ENCODE data around the gene BMI1. TPM values are rescaled to one million over a fixed set of nuclear protein-coding genes. Genes with fewer than 3 reads are reported as not detected.
"Not testable (repeated sequence)": the region's sequence is repeated elsewhere in the genome, so short reads cannot be mapped to it uniquely, and the experiment has no call there.

BMI1 gene
- total RNA-seq: 59.3 and 66.5 TPM in 2 replicates

- Mint-ChIP-seq H3K9me3 (no peaks in the 10 kb centered on the region), H3K27me3 (ENCODE audit: insufficient read depth) (peaks cover 28% of the 10 kb centered on the region), H3K36me3 (ENCODE audit: low read depth) (peaks cover 26% of the 10 kb centered on the region), H3K4me3 (peak within 1 kb of the TSS; percentile 90), H3K4me1 (ENCODE audit: low read depth) (peaks cover 65% of the 10 kb centered on the region), H3K27ac (peak within 1 kb of the TSS; percentile 96)
- intact Hi-C loops (cut with micrococcal nuclease): loop anchor here (1.0 to 5.0 kb wide), 4 partner anchors 73 to 788 kb away; partner anchors contain the start of genes MLLT10 and PIP4K2A
- DNase-seq (ENCODE audit: low spot score): peak; percentile 53
Observed at GRCh38 chr10:22320591-22321155, at the start of gene BMI1. BMI1 (plus strand) TSS chr10:22321099; CDS start chr10:22326450, 5,351 bp downstream.

GRCh38 chr10:22271786-22272185, 49.1 kb upstream of the BMI1 start:
- no peaks in the 10 kb centered on the region for H3K36me3 Mint-ChIP-seq (ENCODE audit: low read depth)
- H3K4me1 Mint-ChIP-seq (ENCODE audit: low read depth): peaks cover 4% of the 10 kb centered on the region
- no peak for DNase-seq (ENCODE audit: low spot score)
- H3K27ac Mint-ChIP-seq: no peak overlapping the region
- no peak overlapping the region for H3K4me3 Mint-ChIP-seq
- no peaks in the 10 kb centered on the region for H3K9me3 Mint-ChIP-seq
- intact Hi-C loops (cut with micrococcal nuclease): no loop called here
- peaks cover 6% of the 10 kb centered on the region for H3K27me3 Mint-ChIP-seq (ENCODE audit: insufficient read depth)

- Mint-ChIP-seq H3K27ac (no peak overlapping the region), H3K4me3 (no peak overlapping the region), H3K9me3 (no peaks in the 10 kb centered on the region), H3K27me3 (ENCODE audit: insufficient read depth) (peaks cover 10% of the 10 kb centered on the region), H3K4me1 (ENCODE audit: low read depth) (no peaks in the 10 kb centered on the region), H3K36me3 (ENCODE audit: low read depth) (no peaks in the 10 kb centered on the region)
- no peak for DNase-seq (ENCODE audit: low spot score)
- intact Hi-C loops (cut with micrococcal nuclease): no loop called here
Observed at GRCh38 chr10:22278441-22278782, 42.5 kb upstream of the BMI1 start.

GRCh38 chr10:22280078-22280477, 40.8 kb upstream of the BMI1 start:
- intact Hi-C loops (cut with micrococcal nuclease): no loop called here
- Mint-ChIP-seq H3K27me3 (ENCODE audit: insufficient read depth) (peaks cover 10% of the 10 kb centered on the region), H3K36me3 (ENCODE audit: low read depth) (no peaks in the 10 kb centered on the region), H3K27ac (no peak overlapping the region), H3K4me1 (ENCODE audit: low read depth) (no peaks in the 10 kb centered on the region), H3K9me3 (no peaks in the 10 kb centered on the region), H3K4me3 (no peak overlapping the region)
- no peak for DNase-seq (ENCODE audit: low spot score)

- Mint-ChIP-seq H3K27ac (no peak overlapping the region), H3K9me3 (no peaks in the 10 kb centered on the region), H3K27me3 (ENCODE audit: insufficient read depth) (peaks cover 7% of the 10 kb centered on the region), H3K4me1 (ENCODE audit: low read depth) (no peaks in the 10 kb centered on the region), H3K36me3 (ENCODE audit: low read depth) (no peaks in the 10 kb centered on the region), H3K4me3 (no peak overlapping the region)
- intact Hi-C loops (cut with micrococcal nuclease): no loop called here
- DNase-seq (ENCODE audit: low spot score): no peak
Observed at GRCh38 chr10:22285130-22285529, 35.8 kb upstream of the BMI1 start.

- no peak for DNase-seq (ENCODE audit: low spot score)
- Mint-ChIP-seq H3K9me3 (no peaks in the 10 kb centered on the region), H3K36me3 (ENCODE audit: low read depth) (no peaks in the 10 kb centered on the region), H3K27ac (no peak overlapping the region), H3K4me1 (ENCODE audit: low read depth) (no peaks in the 10 kb centered on the region), H3K4me3 (no peak overlapping the region), H3K27me3 (ENCODE audit: insufficient read depth) (peaks cover 19% of the 10 kb centered on the region)
- intact Hi-C loops (cut with micrococcal nuclease): no loop called here
Observed at GRCh38 chr10:22293747-22294404, 27.0 kb upstream of the BMI1 start.

GRCh38 chr10:22294694-22295093, 26.2 kb upstream of the BMI1 start:
- H3K4me1 Mint-ChIP-seq (ENCODE audit: low read depth): no peaks in the 10 kb centered on the region
- no peaks in the 10 kb centered on the region for H3K36me3 Mint-ChIP-seq (ENCODE audit: low read depth)
- no peaks in the 10 kb centered on the region for H3K9me3 Mint-ChIP-seq
- peaks cover 19% of the 10 kb centered on the region for H3K27me3 Mint-ChIP-seq (ENCODE audit: insufficient read depth)
- no peak overlapping the region for H3K27ac Mint-ChIP-seq
- no peak for DNase-seq (ENCODE audit: low spot score)
- intact Hi-C loops (cut with micrococcal nuclease): no loop called here
- H3K4me3 Mint-ChIP-seq: no peak overlapping the region

- no peak for DNase-seq (ENCODE audit: low spot score)
- H3K4me3 Mint-ChIP-seq: no peak overlapping the region
- no peaks in the 10 kb centered on the region for H3K36me3 Mint-ChIP-seq (ENCODE audit: low read depth)
- peaks cover 14% of the 10 kb centered on the region for H3K27me3 Mint-ChIP-seq (ENCODE audit: insufficient read depth)
- intact Hi-C loops (cut with micrococcal nuclease): no loop called here
- no peak overlapping the region for H3K27ac Mint-ChIP-seq
- no peaks in the 10 kb centered on the region for H3K4me1 Mint-ChIP-seq (ENCODE audit: low read depth)
- H3K9me3 Mint-ChIP-seq: no peaks in the 10 kb centered on the region
Observed at GRCh38 chr10:22301193-22301592, 19.7 kb upstream of the BMI1 start.

GRCh38 chr10:22303461-22303860, 17.4 kb upstream of the BMI1 start:
- Mint-ChIP-seq H3K27me3 (ENCODE audit: insufficient read depth) (peaks cover 1% of the 10 kb centered on the region), H3K4me1 (ENCODE audit: low read depth) (peaks cover 10% of the 10 kb centered on the region), H3K36me3 (ENCODE audit: low read depth) (no peaks in the 10 kb centered on the region), H3K9me3 (no peaks in the 10 kb centered on the region), H3K4me3 (no peak overlapping the region), H3K27ac (no peak overlapping the region)
- intact Hi-C loops (cut with micrococcal nuclease): no loop called here
- DNase-seq (ENCODE audit: low spot score): no peak

GRCh38 chr10:22305721-22306120, 15.2 kb upstream of the BMI1 start:
- intact Hi-C loops (cut with micrococcal nuclease): no loop called here
- no peak overlapping the region for H3K27ac Mint-ChIP-seq
- no peaks in the 10 kb centered on the region for H3K9me3 Mint-ChIP-seq
- no peak for DNase-seq (ENCODE audit: low spot score)
- H3K4me1 Mint-ChIP-seq (ENCODE audit: low read depth): peaks cover 18% of the 10 kb centered on the region
- no peaks in the 10 kb centered on the region for H3K36me3 Mint-ChIP-seq (ENCODE audit: low read depth)
- H3K27me3 Mint-ChIP-seq (ENCODE audit: insufficient read depth): peaks cover 1% of the 10 kb centered on the region
- H3K4me3 Mint-ChIP-seq: no peak overlapping the region

- peak; percentile 41 for DNase-seq (ENCODE audit: low spot score)
- no peak overlapping the region for H3K4me3 Mint-ChIP-seq
- peak overlapping the region; percentile 71 for H3K27ac Mint-ChIP-seq
- no peaks in the 10 kb centered on the region for H3K36me3 Mint-ChIP-seq (ENCODE audit: low read depth)
- intact Hi-C loops (cut with micrococcal nuclease): loop anchor here (1.0 to 2.0 kb wide), 9 partner anchors 8 to 375 kb away; partner anchors contain the start of genes COMMD3 and DNAJC1
- H3K4me1 Mint-ChIP-seq (ENCODE audit: low read depth): peaks cover 29% of the 10 kb centered on the region
- H3K9me3 Mint-ChIP-seq: no peaks in the 10 kb centered on the region
- H3K27me3 Mint-ChIP-seq (ENCODE audit: insufficient read depth): peaks cover 1% of the 10 kb centered on the region
Observed at GRCh38 chr10:22308390-22308789, 12.5 kb upstream of the BMI1 start.

GRCh38 chr10:22309180-22310000, 11.5 kb upstream of the BMI1 start:
- Mint-ChIP-seq H3K27me3 (ENCODE audit: insufficient read depth) (peaks cover 1% of the 10 kb centered on the region), H3K9me3 (no peaks in the 10 kb centered on the region), H3K4me3 (no peak overlapping the region), H3K4me1 (ENCODE audit: low read depth) (peaks cover 29% of the 10 kb centered on the region), H3K27ac (peak overlapping the region; percentile 81), H3K36me3 (ENCODE audit: low read depth) (no peaks in the 10 kb centered on the region)
- no peak for DNase-seq (ENCODE audit: low spot score)
- intact Hi-C loops (cut with micrococcal nuclease): loop anchor here (2.0 kb wide), 2 partner anchors 81 to 321 kb away; no protein-coding TSS in a partner anchor

- H3K27me3 Mint-ChIP-seq (ENCODE audit: insufficient read depth); H3K9me3 Mint-ChIP-seq; H3K36me3 Mint-ChIP-seq (ENCODE audit: low read depth); DNase-seq (ENCODE audit: low spot score); intact Hi-C loops (cut with micrococcal nuclease); H3K27ac Mint-ChIP-seq; H3K4me3 Mint-ChIP-seq: not testable (repeated sequence)
- peaks cover 34% of the 10 kb centered on the region for H3K4me1 Mint-ChIP-seq (ENCODE audit: low read depth)
Observed at GRCh38 chr10:22310012-22310411, 10.9 kb upstream of the BMI1 start.
